Measurements from ENCODE around the gene NCAM1. TPM values are rescaled to one million over a fixed set of nuclear protein-coding genes. Genes with fewer than 3 reads are reported as not detected.

Gene NCAM1
- total and polyA plus RNA-seq, 2 of the 13 experiments (the other 11 are each of a cell fraction or from before 2014, with no cell fraction given) = 0.05 TPM; not detected in 1

GRCh38 chr11:113015098-113015455 lies 53.9 kb downstream of the NCAM1 start:
- H3K4me3 ChIP-seq (replicated peaks in 1 of 3; ENCODE audit: insufficient read depth in 1 of 3, low read depth in 2 of 3, low read length in 3 of 3) = no peak overlapping the region
- in situ Hi-C loops (cut with HindIII; ENCODE audit: extremely low pct_ligation_motif_present, low pct_unique_long_range_greater_than_20kb) (no loop called here), intact Hi-C loops (cut with micrococcal nuclease; ENCODE audit: unreplicated experiment) (no loop called here)
- H2AFZ ChIP-seq (ENCODE audit: low read length) = no peak overlapping the region
- TF ChIP-seq NFIC (IDR thresholded peaks at IDR 0.05; ENCODE audit: low read length) = no peak
- TF ChIP-seq HOXA7 (CRISPR knock-in tag; IDR thresholded peaks at IDR 0.05) = no peak
- no peak for TF ChIP-seq ZFP1 (CRISPR knock-in tag; IDR thresholded peaks at IDR 0.05)
- no peak for TF ChIP-seq PCBP2 (optimal IDR thresholded peaks at IDR 0.05; ENCODE audit: low read depth, low read length, poor library complexity, severe bottlenecking)
- no peak for TF ChIP-seq CREBL2 (CRISPR knock-in tag; IDR thresholded peaks at IDR 0.05; ENCODE audit: borderline replicate concordance)
- no peak for TF ChIP-seq ASH2L (IDR thresholded peaks at IDR 0.05; ENCODE audit: insufficient read length, low read depth, low read length)
- no peak overlapping the region for H3K9ac ChIP-seq (ENCODE audit: insufficient read depth, low read depth, low read length)
- no peak overlapping the region for H3K4me2 ChIP-seq (ENCODE audit: low read depth, low read length)
- H3K27me3 ChIP-seq (ENCODE audit: control insufficient read depth in 1 of 2, insufficient read depth in 2 of 2, low read length in 2 of 2) = no peaks in the 10 kb centered on the region
- H3K27ac ChIP-seq (ENCODE audit: extremely low read length, insufficient read depth, low read length) = no peak overlapping the region
- H3K4me1 ChIP-seq (ENCODE audit: insufficient read depth, low read length) = no peaks in the 10 kb centered on the region
- no peaks in the 10 kb centered on the region for H3K9me3 ChIP-seq (ENCODE audit: low read length)
- ChIA-PET POLR2A (no interaction called here), CTCF (ENCODE audit: low intra/inter-chr PET ratio, low total read pairs) (no interaction called here)
- ATAC-seq (no peak), FAIRE-seq (no peak), DNase-seq (ENCODE audit: low spot score) (no peak)
- BruUV-seq (replicated peaks) = no TSS peak
- H3K36me3 ChIP-seq (replicated peaks in 1 of 2; ENCODE audit: control insufficient read depth in 1 of 2, insufficient read depth in 2 of 2, low read length in 2 of 2) = no peaks in the 10 kb centered on the region
- H3K79me2 ChIP-seq (ENCODE audit: insufficient read depth, low read length) = no peaks in the 10 kb centered on the region
- H4K20me1 ChIP-seq (ENCODE audit: insufficient read depth, low read length) = no peaks in the 10 kb centered on the region

- Histone ChIP-seq H4K20me1 (ENCODE audit: insufficient read depth, low read length) (no peaks in the 10 kb centered on the region), H3K4me3 (replicated peaks in 1 of 3; ENCODE audit: insufficient read depth in 1 of 3, low read depth in 2 of 3, low read length in 3 of 3) (no peak overlapping the region), H3K4me2 (ENCODE audit: low read depth, low read length) (no peak overlapping the region), H3K9me3 (ENCODE audit: low read length) (no peaks in the 10 kb centered on the region), H2AFZ (ENCODE audit: low read length) (no peak overlapping the region), H3K9ac (ENCODE audit: insufficient read depth, low read depth, low read length) (no peak overlapping the region), H3K27ac (ENCODE audit: extremely low read length, insufficient read depth, low read length) (no peak overlapping the region), H3K79me2 (ENCODE audit: insufficient read depth, low read length) (no peaks in the 10 kb centered on the region), H3K27me3 (ENCODE audit: control insufficient read depth in 1 of 2, insufficient read depth in 2 of 2, low read length in 2 of 2) (no peaks in the 10 kb centered on the region), H3K36me3 (replicated peaks in 1 of 2; ENCODE audit: control insufficient read depth in 1 of 2, insufficient read depth in 2 of 2, low read length in 2 of 2) (no peaks in the 10 kb centered on the region), H3K4me1 (ENCODE audit: insufficient read depth, low read length) (no peaks in the 10 kb centered on the region)
- no peak for DNase-seq (ENCODE audit: low spot score)
- ChIA-PET CTCF (ENCODE audit: low intra/inter-chr PET ratio, low total read pairs) (no interaction called here), POLR2A (no interaction called here)
- BruUV-seq (replicated peaks) = no TSS peak
- in situ Hi-C loops (cut with HindIII; ENCODE audit: extremely low pct_ligation_motif_present, low pct_unique_long_range_greater_than_20kb) = no loop called here
- WGBS (ENCODE audit: low lambda C conversion rate) = 0% methylated on average over 4 of the region's 4 CpGs
- no peak for FAIRE-seq
- no peak for TF ChIP-seq ZUFSP (CRISPR knock-in tag; IDR thresholded peaks at IDR 0.05; ENCODE audit: borderline replicate concordance)
- TF ChIP-seq GPN1 (CRISPR knock-in tag; IDR thresholded peaks at IDR 0.05; ENCODE audit: borderline replicate concordance) = no peak
- TF ChIP-seq ZBTB10 (CRISPR knock-in tag; IDR thresholded peaks at IDR 0.05; ENCODE audit: borderline replicate concordance) = no peak
- intact Hi-C loops (cut with micrococcal nuclease; ENCODE audit: unreplicated experiment) = no loop called here
- no peak for ATAC-seq
These were observed 55.7 kb downstream of the NCAM1 start for GRCh38 chr11:113016905-113017304.
